Spleen (tissue), 7 donors: ENCODE results near the gene RFX2.

ENCODE experiments used
- CTCF ChIP-seq, 11 experiments: fragments of 200-600 bp in 7 of 11; fragments of 450-650 bp in 4 of 11; sonication (generic) in 4 of 11; IDR thresholded peaks in 8 of 11; conservative IDR thresholded peaks in 3 of 11; 1 replicate in 7 of 11; 2 replicates in 4 of 11; pipeline versions ENCODE4 v1.4.0 to v1.8.0; 2016 to 2021; ENCODE audit warnings: antibody characterized with exemption in 11 of 11, inconsistent platforms in 4 of 11, mild to moderate bottlenecking in 1 of 11
- POLR2A ChIP-seq, 3 donors: fragments of 450-650 bp; IDR thresholded peaks; one replicate each; pipeline ENCODE4 v1.5.1; 2017; ENCODE audit warnings: antibody characterized with exemption in 3 of 3, mild to moderate bottlenecking in 1 of 3
- donor health status: DM: no; HTN: no; CAD: no; lungs with moderate emphysema.
- donor health status: DM: no; HTN: no; CAD: no.
- donor health status: DM: no; HTN: no; CAD: no.

GRCh38 chr19:6002591-6002990 lies 107.7 kb downstream of the RFX2 start:
- TF ChIP-seq CTCF (IDR thresholded peaks at IDR 0.05 in 8 of 11, conservative IDR thresholded peaks at IDR 0.05 in 3 of 11) (no peak), POLR2A (IDR thresholded peaks at IDR 0.05) (no peak)
